Activated CD8-positive, alpha-beta memory T cell treated with anti-CD3 and anti-CD28 coated beads, Interleukin-2, amount 50 U/mL, for 24 hours (primary cell): ENCODE results near the gene WNK2.

ENCODE experiments used
- DNase-seq: peaks from one replicate; pipeline ENCODE4 v3.0.0-alpha.2; 2020; ENCODE audit errors: extremely low read depth

The WNK2 gene

DNA sequence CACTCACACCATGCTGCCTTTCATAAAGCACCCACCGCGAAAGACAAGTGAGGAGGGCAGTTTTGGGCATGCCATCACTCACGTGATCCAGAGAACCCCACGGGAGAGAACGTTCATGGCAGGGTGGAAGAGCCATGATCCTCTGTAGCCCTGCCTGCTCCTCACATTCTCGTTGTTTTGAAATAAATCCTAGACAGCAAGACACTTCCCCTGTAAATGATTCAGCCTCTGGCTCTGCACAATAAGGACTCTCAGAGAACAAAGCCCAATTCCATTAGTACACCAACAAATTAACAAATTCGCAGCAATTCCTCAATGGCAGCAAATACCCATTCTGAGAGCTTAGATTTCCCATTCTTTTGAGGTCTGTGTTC is 71.5 kb downstream of the WNK2 start:
- DNase-seq, result no peak

DNA sequence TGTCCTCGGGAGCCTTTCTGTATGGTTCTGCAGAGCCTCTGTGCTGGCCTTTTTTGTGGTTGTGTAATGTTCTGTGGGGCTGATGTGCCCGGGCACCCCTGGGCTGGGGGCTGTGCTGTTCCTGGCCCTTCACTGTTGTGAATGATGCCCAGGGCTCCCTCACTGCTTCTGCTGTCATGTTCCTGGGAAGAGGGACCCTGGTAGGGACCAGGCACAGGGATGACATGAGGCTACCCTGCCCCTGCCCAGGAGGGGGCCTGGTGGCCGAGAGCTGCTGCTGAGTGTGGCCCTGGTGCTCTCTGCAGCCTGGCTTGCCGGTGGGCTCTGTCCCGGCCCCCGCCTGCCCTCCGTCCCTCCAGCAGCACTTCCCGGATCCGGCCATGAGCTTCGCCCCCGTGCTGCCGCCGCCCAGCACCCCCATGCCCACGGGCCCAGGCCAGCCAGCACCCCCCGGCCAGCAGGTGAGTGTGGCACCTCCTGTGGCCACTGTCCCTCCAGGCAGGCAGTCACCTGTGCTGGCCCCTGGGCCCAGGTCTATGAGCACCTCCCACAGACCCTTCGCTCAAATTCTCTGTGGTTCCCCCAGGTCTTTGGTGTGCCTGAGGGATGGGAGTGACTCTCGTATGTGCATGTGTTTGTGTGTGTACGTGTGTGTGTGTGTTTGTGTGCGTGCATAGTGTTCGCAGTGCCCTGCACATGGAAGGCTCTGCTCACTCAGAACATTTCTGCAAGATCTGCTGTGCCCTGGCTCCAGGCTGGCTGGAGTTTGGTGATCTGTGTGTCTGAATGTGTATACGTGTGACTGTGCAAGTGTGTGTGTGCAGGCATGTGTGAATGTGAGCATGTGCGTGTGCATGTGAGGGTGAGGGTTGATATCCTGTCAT is 72.3 kb downstream of the WNK2 start:
- DNase-seq, result no peak

DNA sequence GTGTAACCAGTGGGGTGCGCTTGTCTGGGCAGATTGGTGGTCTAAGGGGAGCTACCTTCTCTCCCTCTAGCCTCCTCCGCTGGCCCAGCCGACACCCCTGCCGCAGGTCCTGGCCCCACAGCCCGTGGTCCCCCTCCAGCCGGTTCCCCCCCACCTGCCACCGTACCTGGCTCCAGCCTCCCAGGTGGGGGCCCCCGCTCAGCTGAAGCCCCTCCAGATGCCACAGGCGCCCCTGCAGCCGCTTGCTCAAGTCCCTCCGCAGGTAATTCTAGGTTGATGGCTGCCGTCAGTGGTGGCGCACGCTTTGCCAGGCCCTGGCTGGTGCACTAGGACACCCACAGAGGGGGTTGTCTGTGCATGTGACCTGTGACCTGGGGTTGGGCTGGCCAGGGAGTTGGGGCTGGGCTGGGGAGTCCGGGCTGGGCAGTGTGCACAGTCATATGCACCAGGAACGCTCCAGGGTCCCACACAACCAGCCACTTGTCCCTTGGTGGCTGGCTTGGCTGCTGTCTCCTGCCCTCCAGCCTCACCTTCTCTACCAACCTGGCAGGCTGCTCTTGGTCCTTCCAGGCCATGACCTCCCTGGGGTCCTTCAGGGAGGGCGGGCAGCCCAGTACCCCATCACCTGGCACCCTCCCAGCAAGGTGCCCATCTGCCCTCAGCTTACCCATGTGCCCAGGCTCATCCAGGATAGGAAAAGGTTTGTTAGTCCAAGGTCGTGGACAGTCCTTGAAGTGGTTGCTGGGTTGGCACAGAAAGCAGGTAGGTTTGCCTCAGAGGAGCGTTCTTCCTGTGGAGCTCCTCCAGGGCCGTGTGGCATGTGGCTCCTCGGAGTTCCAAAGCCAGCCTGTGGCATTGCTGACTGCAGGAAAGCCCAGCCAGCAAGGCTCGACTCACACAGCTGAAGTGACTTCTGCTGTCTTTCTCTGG is 73.2 kb downstream of the WNK2 start:
- DNase-seq, result no peak

DNA sequence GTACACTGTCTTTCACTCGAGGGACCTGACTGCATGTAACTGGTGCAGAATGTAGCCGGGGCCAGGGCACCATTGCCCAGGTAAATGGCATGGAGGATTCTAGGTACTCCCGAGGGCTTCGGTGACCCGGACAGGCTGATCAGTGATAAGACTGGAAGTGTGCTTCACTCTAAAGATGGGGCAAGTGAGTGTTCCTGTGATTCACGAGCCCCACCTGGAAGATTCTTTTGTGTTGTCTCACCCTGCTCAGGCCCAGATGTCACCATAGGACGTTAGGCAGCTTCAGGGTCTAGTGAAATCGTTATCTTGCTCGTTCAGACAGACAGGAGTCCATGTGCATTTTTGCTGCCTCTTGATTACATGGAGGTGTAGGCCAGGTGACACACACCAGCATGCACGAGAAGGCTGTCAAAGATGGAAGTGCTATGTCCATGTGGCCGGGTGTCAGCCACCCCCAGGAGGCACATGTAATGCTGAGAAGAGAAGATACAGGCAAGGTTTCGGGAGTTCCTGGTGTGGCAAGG is 73.9 kb downstream of the WNK2 start:
- DNase-seq, result no peak

DNA sequence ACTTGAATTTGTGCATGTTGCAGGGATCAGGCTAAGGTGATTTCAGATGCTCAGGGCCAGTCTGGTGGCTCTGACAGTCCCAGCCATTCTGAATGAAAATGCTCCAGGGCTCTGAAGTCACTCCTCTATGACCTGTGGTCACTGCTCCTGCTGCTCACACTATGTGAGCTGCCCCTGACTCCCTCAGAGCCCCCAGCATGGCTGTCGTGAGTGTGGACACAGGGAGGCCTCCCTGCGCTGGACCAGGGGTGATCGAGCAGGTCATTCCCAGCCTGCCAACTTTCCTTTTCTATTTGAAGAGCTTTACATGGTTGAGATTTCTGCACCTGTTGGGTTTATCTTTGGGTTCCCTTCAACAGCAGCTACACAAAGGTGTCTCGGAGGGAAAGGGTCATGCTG is 74.5 kb downstream of the WNK2 start:
- no peak for DNase-seq

DNA sequence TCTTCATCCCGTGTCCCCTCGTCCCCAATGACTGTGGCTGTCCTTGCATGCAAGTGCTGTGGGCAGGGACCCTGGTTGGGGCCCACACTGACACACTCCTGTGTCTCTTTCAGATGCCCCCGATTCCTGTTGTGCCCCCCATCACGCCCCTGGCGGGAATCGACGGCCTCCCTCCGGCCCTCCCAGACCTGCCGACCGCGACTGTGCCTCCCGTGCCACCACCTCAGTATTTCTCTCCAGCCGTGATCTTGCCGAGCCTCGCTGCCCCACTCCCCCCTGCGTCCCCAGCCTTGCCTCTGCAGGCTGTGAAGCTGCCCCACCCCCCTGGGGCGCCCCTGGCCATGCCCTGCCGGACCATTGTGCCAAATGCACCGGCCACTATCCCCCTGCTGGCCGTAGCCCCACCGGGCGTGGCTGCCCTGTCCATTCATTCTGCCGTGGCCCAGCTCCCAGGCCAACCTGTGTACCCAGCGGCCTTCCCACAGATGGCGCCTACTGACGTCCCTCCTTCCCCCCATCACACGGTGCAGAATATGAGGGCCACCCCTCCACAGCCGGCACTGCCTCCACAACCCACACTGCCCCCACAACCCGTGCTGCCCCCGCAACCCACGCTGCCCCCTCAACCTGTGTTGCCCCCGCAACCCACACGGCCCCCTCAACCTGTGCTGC is 75.0 kb downstream of the WNK2 start:
- no peak for DNase-seq

DNA sequence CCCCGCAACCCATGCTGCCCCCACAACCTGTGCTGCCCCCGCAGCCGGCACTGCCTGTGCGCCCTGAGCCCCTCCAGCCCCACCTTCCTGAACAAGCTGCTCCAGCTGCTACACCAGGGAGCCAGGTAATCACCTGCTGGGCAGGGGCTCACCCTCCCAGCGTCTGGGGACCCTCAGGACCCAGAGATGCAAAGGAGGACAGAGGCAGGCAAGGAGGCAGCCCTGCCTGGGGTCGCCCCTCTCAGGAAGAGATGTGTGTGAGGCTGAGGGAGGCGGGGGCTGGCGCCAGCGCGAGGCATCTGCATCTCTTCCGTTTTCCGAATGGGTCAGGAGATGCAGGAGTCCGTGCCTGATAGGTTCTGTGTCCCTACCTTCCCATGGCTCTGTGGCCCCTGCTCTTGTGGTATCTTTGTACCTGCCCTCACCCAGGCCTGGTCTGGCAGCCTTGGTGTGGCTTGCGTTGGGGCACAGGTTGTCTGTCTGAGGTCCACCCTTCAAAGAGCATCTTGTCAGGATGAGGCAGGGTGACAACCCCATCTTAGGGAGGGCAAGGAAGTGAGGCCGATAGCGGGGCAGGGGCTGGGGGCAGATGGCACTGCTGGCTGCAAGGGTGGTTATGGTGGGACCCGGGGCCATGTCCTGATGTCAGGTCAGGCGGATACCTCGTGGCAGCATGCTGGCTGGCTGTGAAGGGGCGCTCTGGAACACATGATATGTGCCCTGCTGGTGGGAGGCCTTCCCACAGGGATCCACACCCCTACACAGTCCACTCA is 75.7 kb downstream of the WNK2 start:
- DNase-seq, result no peak

DNA sequence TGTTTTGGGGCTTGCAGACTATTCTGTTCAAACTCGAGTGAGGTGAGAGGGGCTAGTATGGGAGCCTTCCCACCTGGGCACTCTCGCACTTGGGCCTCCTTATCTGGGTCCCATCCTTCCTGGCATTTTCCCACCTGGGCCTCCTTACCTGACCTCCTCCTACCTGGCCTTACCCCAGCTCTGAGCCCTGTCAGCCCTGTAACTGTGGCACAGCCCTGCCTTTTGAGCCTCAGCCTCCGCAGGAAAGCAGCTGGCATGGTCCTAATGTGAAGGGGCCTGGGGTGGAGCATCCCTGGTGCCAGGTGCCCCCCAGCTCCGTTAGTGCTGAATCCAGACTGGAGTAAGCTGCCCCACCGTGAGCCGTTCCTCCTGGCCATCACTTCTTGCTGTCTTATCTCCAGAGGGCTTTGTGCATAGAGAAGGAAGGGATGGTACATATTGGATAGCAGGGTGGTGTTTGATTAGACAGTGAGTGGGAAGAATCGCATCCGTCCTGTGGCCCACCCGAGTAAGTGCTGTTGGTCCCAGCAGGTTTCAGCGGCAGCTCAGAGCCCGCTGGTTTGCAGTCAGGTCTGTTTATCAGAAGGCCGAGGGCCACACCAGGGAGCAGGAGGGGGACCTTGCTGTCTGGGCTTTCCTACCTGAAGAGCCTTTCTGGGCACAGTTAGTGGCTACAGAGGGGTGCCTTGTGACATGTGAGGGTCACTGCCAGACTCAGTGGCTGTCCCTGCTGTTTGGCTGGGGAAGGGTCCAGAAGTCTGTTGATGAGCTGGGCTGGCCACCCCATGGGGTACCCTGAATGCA is 76.5 kb downstream of the WNK2 start:
- DNase-seq, result no peak

DNA sequence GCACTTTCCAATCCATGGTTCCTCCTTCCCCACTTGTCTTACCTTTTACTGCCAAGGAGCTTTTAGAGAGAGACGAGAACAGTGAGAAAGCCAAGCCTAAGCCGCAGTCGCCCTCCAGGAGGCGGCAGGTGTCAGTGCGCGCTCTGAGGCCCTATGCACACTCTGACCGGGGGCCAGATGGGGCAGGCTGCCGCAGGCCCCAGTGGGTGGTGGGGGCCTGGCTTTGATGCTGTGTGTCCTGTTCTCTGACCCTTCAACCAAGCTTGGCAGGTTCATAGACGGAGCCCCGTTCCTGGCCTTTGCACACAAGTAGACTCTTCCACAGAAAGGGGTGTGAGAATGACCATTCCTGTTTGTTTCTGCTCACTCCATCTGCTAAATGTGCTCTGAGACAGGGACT is 77.3 kb downstream of the WNK2 start:
- DNase-seq, result no peak

DNA sequence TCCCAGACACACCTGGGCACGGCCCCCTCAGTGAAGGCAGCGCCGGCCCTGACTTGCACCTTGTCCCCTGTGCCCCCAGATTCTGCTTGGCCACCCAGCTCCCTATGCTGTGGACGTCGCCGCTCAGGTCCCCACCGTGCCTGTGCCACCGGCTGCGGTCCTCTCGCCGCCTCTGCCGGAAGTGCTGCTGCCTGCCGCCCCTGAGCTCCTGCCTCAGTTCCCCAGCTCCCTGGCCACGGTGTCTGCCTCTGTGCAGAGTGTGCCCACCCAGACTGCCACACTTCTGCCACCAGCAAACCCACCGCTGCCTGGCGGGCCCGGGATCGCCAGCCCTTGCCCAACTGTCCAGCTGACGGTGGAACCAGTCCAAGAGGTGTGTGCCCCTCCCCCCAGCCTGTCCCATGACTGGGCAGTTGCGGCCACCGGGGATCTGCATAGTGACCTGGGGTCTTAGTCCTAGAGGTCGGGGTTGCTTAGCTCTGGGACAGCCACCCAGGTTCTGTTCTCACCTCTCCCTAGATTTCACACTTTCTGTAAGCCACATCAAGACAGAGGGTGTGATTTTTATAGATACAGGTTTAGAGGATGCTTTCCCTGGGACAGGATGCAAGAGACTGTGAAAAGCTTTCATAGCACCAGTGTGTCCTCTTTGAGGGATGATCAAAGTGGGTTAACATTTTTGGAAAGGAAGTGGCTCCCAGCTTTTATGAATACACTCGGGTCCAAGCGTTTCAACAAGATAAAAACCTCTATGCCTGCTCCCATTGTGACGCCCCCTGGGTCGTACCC is 78.0 kb downstream of the WNK2 start:
- DNase-seq, result no peak

DNA sequence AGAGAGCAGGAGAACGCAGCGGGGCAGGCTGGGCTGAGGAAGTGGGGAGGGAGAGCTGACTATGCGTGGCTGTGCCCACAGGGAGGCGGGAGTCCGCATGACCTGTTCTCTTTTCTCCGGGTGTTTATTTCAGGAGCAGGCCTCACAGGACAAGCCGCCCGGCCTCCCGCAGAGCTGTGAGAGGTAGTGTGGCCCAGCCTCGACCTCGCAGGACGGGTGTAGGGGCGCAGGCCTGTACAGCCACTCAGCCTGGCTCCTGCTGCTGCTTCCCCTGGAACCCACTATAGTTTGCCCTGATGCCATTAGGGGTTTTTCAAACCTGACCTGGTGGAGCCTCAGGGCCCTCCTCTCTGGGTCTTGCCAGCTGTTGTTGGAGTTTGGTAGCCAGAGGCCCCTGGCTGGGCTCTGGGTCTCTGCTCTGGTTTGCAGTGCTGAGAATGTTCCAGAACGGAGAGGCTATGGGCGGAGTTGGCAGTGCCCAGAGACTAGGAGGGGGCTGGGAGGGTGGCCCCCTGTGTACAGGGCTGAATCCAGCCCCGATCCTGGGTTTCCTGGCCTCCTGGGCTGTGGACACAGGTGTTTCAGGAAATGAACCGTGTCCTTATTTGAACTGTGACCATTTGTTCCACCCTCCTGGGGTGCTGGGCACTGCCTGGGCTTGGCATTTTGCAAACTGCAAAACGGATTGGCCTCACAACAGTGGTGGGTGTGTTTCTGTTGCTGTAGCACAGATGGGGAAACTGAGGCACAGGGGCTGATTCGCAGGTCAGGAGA is 78.8 kb downstream of the WNK2 start:
- no peak for DNase-seq

DNA sequence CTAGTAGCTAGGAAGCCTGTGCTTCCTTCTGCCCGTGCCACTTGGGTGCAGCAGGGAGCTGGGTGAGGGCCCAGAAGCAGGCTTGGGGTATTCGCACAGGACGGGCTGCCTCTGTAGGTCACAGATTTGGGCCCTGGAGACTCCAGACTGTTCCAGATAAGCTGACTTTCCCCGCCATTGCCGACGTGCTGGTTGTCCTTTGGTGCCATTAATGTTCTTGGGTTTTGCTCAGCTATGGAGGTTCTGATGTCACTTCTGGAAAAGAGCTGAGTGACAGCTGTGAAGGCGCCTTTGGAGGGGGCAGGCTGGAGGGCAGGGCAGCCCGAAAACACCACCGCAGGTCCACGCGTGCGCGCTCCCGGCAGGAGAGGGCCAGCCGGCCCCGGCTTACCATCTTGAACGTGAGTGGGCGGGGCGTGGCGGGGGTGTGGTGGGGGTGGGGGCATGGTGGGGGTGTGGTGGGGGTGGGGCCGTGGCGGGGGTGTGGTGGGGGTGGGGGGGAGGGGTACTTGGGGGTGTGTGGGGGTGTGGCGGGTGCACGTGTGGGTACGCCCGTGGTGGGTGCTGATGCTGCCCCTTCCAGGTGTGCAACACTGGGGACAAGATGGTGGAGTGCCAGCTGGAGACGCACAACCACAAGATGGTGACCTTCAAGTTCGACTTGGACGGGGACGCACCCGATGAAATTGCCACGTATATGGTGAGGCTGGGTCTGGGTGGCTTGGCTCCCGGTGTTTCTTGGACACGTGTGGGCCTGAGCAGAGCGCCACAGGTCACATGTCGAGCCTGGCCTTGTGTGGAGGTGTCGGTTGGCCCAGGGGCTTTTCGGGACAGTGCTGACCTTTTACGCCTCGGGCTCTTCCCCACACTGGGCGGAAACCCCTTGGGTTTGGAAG is 79.6 kb downstream of the WNK2 start:
- no peak for DNase-seq

DNA sequence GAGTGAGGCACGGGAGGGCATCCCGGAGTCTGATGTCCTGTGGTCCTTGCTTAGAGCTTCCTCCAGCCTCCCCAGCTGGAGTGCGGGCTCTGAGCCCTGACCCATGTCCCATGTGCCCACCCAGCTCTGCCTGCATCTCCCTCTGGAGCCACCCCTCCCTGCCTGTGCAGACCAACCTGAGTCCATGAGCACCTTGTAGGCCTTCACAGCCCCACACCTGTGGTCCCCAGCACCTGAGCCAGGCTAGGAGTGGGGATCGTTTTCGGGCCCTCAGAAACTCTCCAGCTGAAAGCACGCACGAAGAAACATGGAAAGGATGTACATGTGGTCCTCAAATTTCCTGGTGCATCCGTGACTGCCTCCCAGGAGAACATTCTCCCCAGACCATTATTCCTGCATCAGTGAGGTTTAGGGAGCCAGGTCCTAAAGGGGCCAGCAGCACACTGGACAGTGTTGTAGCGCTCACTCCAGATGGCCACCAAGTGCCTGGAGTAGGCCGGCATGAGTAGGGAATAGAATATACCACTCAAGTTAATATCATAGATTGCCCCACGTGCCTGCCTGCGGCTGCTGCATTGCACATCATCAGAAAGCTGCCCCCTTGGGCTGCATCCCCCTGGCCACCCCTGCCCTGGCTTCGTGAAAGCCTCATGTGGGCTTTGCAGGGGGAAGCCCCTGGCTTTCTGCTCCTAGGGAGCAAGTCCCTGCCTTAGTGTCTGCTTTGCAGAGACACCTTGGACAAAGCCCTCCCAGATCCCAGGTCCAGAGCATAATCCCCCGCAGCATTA is 80.6 kb downstream of the WNK2 start:
- DNase-seq, result no peak

DNA sequence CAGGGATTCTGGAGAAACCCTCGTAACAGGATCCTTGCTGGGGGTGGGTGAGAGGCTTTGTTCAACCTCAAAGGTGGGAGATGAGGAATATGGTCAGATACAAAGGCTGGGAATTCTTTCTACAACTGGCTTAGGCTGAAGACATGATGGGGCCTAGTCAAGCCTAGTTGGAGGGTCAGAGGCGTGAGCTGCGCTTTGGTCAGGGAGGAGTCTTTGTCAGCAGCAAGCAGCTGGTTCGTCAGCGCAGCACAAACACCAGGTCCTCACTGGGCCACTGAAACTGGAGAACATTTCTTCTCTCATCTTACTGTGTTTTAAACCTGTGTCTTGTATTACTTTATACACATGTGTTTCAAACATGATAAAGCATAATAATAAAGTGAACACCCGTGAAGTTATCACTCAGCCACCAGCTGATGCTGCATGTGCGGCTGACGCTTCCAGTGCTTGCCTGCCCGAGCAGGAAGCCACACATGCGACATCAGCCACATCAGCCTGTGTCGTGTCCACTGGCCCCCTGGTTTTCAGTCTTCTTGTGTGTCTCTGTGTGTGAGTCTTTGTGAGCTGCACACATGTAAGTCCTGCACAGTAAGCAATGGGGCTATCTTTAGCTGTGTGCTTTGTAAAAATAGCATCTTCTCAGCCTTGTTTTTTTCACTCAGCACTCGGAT is 81.5 kb downstream of the WNK2 start:
- DNase-seq, result no peak

DNA sequence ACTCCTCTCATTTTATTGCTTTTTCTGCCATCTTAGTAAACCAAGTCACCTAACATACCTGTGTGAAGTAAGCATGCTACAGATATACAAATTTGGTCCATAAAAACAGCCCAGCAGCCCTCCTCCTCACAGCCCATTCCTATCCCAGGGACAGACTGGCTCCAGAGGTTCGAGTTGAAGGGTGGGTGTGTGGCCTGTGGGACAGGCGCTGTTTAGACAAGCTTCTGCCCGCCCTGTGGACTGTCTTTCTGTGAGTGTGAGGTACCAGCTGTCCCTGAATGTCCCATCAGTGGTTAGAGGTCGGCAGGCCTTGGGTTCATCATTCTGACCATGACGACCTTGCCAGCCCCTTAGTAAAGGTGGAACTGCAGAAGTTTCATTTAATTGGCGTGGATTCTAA is 82.0 kb downstream of the WNK2 start:
- no peak for DNase-seq

DNA sequence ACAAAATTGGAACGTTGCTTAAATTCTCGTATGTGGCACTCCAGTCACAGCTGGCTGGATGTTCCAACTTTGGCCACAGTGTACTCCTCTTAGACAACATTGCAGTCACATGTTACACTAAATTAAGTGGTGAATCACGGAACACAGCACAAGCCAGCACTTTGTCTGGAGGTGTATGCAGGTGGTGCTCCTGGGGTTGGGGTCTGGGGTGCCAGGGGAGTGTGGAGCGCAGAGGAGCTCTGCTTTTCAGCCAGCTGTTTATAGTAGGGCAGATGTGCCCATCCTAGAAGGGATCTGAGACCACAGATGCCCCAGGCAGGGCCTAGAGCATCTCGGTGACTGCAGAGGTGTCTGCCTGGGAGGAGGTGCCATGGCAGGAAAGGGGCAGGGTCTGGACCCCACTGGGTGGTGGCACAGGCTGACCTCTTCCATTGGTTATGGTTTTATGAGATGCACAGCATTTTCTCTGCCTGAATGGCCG is 82.6 kb downstream of the WNK2 start:
- DNase-seq, result no peak
